Stimulated activated CD8-positive, alpha-beta memory T cell treated with anti-CD3 and anti-CD28 coated beads, Interleukin-4, amount 100 ng/mL, for 4 hours (primary cell): ENCODE measurements around the gene CRYGS.
"Not testable (repeated sequence)": the region's sequence is repeated elsewhere in the genome, so short reads cannot be mapped to it uniquely, and the experiment has no call there.

Experiments
- DNase-seq, 2 donors: peaks; one replicate each; pipeline ENCODE4 v3.0.0-alpha.2; 2020; ENCODE audit warnings: low read depth in 2 of 2, low spot score in 1 of 2

The CRYGS gene

DNA sequence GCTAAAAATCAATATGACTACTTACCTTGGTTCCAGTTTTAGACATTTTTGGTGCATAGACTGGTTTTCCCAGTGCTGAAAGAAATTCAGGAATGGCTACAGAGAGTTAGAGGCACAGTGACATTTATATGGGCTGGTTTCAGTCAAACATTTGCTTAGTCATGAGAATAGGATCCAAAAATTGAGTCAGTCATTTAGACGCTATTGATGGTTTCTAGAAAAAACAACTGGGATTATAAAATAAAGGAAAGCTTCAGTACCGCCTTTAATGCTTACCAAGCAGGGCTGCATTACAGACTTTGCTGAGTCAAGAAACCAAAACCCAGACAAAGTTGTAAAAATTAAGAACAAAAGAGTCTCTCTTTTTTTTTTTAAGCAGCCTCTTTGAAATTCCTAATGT lies at the start of gene CRYGS:
TSS of gene CRYGS (minus strand) at position 100 of the 400 bp plus-strand sequence. CDS start at position 46, 54 bp downstream.
- no peak for DNase-seq

DNA sequence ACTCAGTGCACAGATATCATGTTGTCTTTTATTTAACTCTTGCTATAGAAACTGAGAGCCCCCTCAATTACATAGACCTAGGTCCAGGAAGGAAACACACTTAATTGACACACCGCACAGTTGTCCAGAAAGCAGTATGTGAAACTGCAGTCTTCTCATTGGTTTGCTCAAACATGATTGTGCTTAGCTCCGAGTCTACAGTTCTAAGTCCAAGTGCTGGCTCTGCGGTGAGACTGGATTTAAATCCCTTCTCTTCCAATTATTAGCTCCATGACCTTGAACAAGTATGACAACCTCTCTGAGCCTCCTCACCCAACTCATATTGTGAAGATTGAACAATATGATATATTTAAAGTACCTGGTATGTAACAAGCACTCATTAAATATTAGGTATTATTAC lies 49.7 kb upstream of the CRYGS start:
- DNase-seq: no peak

DNA sequence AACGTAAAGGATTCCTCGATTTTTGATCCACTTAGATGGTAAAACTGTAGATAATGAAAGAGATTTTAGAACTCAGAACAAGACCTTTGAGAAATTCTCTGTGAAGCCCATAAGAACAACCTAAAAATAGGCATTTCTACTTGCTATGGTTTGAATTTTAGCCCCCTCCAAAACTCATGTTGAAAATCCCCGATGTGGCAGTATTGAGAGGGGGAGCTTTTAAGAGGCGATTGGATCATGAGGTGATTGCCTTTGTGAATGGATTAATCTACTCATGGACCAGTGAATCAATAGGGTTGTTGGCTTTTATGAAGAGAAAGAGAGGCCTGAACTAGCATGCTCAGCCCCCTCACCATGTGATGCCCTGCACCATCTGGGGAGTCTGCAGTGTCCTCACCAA lies 48.5 kb upstream of the CRYGS start:
- DNase-seq: no peak

DNA sequence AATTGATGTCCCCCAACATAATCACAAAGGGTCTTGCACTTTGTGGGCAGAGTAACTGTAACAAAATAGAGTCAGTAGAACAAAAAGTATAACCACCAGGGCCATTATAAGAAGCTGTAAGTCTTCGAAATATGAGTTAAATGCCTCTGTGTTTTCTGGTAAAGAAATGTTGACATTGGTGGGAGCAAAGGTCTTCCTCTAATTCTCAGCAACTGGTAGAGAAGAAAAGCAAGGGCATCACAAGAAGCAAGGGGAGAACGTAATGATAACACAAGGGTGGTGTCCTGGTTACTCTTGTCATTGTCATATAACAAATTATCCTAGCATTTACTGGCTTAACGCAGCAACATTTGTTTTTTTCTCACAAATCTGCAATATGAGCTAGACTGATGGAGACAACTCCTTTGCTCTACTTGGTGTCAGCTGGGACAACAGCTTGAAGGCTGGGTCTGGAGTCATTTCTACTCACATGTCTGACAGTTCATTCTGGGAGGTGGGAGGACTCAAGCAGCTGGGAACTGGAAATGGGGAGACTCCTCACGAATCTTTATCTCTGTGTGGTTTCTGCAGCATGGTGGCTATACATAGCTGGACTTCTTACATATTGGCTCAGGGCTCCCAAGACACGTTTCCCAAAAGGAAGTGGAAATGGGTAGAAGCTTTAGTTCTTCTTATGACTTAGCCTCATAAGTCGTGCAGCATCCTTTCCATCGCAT lies 46.6 kb upstream of the CRYGS start:
- DNase-seq: no peak

DNA sequence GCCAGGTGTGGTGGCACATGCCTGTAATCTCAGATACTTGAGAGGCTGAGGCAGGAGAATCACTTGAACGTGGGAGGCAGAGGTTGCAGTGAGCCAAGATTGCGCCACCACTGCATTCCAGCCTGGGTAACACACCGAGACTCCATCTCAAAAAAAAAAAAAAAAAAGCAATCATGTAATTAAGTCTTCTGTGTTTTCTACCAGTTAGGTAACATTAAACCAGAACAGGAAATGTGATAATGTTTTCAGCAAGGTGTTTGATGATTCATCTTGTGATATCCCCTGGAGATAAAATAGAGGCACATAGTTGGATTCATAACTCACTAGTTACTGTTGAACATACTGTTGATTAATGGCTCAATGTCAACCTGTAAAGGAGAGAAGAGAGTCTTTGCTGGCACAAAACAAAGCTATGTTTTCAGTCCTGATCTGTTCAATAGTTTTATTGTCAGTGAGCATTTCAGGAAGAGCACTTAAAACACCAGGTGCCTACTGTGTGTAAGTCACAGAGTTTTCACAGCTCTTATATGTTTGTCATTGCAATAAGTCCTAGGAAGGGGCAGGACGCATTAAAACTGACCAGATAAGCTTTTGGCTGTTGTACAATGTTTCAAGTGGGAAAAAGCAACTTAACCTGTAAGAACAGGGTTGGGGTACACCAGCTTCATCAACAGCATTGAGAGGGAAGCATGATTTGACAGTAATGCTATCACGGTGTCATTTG lies 45.8 kb upstream of the CRYGS start:
- no peak for DNase-seq

DNA sequence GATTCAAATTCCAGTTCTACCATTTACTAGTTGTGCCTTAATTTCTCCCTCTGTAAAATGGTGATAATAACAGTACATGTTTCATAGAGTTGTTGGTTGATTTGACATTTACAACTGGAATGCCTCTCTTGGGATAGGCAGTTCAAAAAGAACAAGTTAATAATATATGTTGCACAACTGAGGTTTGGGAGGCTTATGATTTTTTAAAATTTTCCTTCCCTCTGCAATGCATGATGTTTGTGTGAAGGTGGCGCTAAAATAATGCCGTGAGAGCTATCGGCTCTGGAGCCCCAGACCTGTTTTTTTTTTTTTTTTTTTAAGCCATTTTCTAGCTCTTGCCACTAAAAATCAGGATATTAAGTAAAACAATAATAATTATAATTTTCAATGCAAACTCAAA lies 44.9 kb upstream of the CRYGS start:
- DNase-seq: no peak

DNA sequence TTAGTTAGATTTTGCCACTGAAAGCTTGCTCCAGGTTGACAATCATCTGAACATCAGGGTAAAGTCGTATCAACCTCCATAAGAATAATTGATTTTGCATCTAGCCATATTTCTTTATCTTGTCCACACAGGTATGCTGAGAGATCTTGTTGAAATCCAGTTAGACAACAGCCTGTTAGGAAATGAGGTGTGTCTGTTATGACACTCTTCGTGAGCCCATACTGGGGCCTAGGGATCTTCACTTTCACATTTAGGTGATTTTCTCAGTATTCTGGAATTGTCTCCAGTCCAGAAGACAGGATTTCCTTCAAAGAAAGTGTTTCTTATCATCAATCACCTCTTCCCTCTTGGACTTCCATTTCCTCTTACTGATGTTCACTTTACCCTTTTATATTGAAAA lies 44.5 kb upstream of the CRYGS start:
- no peak for DNase-seq

DNA sequence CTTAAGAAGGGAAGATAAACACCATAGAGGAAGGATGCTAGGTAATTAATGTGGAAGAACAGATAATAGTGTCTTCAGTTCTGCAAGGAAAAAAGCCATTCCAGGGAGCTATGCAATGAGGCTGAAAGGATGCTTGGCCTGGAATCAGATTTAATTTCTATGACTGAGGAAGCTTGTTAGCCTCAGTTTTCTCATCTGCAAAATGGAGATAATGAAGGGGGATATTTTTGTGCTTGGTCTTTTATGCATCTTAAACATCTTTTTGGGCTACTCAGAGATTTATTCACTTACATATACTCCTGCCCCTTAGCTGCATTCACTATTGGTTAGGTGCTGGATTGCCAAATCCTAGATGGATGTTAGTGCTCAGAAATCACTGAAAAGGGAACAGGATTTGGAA lies 43.0 kb upstream of the CRYGS start:
- DNase-seq: no peak

DNA sequence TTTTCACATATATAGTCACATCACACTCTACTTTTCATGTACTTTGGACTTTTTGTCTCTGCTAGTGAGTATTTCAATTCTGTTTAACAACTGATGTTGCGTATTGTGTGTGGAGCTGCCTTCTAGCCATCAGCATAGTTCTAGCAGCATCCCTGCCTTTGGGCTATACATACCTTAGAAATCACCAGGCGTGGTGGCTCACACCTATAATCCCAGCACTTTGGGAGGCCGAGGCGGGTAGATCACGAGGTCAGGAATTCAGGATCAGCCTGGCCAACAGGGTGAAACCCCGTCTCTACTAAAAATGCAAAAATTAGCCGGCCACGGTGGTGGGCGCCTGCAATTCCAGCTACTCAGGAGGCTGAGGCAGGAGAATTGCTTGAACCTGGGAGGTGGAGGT lies 42.1 kb upstream of the CRYGS start:
- not testable (repeated sequence) for DNase-seq

DNA sequence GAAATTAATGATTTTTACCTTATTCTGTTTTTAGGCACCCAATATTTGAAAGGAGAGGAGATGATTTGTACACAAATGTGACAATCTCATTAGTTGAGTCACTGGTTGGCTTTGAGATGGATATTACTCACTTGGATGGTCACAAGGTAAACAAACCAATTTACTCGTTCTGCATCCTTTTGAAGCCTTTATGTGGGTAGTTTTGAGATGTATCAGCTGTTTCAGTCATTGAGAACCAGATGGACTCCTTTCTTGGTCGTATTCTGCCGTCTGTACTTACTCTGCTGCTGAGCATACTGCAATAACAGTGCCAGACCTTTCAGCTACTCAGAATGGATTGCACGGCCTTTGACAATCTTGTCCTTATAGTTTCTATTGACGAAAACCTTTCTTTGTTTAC lies 39.7 kb upstream of the CRYGS start:
- no peak for DNase-seq

DNA sequence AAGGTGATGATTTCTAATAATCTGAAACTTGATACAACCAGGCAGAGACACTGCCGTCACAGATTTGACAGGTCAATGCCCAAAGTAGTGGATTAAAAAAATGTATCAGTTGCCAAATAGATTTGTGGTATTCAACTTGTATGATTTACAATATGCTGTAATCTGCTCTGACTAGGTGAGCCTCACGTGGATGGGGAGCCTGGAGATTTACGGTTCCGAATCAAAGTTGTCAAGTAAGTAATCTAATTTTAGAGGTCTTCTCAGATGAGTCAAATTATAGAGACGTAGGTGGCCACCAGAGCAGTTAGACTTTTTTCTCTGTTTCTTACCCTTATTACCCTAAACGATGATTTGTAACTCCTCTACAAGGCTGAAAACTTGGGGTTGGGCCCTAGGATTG lies 38.4 kb upstream of the CRYGS start:
- no peak for DNase-seq

DNA sequence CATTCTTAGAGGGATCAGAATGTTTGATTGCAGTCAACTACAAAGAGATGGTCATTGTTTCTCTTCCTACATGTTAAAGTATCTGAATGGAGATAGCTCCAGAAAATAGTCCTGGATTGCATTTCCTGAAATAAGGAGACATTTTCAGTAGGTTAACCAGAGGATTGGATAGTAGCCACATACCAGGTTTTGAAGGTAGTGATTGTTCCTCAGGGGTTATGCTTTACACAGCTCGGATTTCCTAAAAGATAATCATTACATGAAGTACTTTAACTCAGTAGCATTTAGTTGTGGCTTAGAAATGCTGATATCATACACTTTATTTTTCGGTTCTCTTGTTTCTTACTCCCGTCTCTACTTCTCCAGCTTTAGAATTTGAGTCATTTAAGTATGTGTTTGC lies 36.6 kb upstream of the CRYGS start:
- no peak for DNase-seq

DNA sequence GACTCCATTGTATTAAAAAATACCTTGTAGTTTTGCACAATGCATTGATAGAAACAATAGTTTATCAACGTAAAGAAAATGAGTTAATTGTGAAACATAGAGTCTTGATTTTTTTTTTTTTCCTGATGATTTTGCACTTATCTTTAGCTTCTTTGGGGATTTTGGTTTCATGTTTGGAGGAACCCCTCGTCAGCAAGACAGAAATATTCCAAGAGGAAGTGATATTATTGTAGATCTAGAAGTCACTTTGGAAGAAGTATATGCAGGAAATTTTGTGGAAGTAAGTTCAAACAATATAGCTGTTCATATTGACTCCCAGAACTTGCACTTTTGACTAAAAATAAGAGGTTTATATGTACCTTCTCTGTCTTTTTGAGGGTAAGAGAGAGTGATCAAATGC lies 33.3 kb upstream of the CRYGS start:
- DNase-seq: no peak

DNA sequence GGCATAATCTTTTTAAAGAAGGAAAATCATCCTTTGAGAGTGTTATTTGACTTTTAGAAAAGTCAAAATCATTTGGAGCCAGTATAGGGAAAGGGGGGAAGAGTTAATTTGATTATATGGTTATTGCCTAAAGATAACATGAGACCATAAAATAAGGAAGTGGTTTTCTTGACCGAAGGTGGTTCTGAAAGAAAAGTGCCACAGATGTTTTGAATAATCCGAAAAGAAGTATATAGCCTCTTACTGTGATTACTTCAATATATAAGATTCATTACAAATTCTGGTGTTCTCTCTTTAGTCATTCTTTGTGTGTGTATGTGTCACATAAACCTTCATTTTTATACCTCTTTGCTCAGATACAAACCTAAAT lies 27.4 kb upstream of the CRYGS start:
- DNase-seq: no peak

DNA sequence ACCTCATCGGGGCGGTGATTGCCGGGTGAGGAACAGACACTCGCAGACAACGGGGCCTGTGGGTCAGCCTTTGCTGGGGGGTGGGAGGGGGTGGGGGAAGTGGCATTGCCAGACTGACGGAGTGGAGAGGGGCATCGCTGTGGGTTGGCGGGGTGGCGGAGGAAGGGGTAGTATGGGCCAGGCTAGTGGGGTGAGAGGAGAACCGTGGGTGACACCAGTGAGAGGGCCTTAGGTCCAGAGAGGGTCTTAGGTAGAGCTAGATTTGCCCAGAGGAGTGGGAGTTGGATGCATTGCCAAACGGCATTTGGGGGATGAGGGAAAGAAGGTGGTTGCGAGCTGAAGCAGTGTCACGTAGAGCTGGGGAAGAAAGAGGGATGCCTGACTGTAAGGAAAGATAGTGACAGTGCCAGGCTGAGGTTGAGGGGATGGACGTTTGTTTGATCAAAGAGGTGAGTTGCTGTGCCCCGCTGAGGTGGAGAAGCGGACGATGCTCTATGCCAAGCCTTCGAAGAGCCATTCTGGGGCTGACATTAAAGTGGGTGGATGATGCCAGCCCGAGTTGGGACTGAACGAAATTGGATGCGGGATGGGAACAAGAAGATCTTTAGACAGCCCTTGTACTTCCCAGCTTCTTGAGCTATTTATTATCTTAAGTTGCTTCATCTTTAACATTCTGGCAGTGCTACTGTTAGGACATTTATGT lies 26.9 kb upstream of the CRYGS start:
- DNase-seq: no peak

DNA sequence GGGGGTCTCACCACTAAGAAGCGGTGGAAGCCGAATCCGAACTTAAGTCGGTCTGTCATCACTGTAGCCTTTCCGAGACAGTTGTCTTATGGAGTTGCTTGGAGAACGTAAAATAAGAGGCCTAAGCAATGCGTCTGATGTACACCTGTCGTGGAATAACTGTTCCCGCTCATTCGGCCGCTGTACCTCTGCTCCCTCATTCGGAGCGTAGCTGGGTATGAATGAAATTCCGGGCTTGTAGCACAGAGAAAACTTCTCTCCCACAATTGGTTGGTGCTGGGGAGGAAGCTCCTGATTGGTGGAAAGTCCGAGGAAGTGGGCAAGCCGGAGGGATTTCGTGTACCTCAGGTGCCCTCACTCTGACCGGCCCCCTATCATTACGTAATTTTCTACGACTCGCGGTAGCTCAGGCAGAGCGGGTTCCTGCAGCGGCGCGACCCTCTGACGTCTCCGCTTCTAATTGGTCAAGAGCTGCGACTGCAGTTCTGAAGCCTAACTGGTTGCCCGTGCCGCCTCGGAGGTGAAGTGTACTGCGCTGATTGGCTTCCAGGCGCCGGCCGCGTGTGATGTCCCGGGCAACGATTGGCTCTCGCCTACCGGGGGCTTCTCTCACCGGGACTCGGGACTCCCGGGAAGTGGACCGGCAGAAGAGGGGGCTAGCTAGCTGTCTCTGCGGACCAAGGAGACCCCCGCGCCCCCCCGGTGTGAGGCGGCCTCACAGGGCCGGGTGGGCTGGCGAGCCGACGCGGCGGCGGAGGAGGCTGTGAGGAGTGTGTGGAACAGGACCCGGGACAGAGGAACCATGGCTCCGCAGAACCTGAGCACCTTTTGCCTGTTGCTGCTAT lies 26.1 kb upstream of the CRYGS start, which contains the start of gene DNAJB11:
TSS of gene DNAJB11 (plus strand) at position 625 of the 845 bp plus-strand sequence. CDS start at position 803, 178 bp downstream.
- peak; percentile 94 to 99 for DNase-seq

DNA sequence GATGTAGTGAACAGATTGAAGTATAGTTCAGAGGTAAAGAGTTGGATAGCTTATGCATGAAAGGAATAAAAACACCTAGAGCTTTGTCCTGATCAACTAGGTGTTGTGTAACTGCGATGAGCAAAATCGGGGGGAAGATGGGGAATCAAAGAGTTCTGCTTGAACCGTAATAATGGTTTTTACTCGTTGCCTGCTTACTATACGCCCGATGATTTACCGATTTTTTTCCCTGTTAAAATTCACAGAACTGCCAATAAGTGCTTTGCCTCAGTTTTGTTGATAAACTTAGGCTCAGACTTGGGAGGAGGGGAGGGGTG lies 25.6 kb upstream of the CRYGS start:
- no peak for DNase-seq

DNA sequence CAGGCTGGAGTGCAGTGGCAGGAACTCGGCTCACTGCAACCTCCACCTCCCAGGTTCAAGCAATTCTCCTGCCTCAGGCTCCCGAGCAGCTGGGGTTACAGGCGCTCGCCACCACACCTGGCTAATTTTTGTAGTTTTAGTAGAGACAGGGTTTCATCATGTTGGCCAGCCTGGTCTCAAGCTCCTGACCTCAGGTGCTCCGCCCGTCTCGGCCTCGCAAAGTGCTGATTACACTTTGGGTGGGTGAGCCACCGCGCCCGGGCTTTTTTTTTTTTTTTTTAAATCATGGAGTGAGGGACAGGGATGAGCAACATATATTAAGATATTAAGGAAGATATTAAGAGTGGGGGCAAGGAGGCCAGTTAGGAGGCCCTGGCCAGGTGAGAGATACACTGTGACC lies 25.2 kb upstream of the CRYGS start:
- not testable (repeated sequence) for DNase-seq

DNA sequence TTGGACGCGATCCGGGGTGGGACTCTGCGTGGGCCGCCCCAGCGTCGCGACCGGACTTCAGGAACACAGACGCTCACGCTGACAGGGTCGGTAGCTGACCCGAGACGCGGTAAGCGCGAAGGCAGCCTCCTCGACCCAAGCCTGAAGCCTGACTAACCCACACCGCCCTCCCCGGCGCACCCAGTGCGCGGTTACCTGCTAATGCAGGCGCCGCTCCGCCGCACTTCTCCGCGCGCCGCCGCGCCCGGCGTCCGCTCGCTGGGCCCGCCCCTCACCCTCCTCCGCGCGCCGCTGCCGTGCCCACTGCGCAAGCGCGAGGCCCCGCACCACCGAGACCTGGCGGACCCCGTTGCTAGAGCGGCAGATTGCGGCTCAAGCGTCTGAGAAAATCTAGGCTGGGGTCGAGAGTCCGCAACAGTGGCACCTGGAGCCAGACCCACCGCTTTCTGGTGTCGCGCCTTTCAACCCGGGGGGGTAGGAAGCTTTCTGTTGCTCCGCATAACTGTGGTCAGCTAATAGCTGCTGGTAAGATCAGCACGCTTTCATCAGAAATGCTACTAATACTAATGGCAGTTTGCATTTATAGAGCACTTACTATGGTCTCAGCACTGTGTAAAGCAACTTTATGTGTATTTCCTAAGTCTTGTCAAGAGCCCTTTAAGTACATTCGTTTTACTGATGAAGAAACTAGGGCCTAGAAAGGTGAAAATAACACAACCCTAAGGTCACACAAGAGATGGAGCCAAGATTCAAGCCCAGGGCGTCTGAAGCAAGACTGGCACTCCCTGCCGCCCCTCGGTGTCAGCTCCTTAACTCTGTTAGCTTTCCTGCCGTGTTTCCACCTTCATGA lies 23.1 kb upstream of the CRYGS start, which contains the start of gene TBCCD1:
TSS of gene TBCCD1 (minus strand) at position 268 of the 850 bp plus-strand sequence. CDS start 3,010 bp downstream, outside the sequence.
- DNase-seq: peak; percentile 81 to 93

DNA sequence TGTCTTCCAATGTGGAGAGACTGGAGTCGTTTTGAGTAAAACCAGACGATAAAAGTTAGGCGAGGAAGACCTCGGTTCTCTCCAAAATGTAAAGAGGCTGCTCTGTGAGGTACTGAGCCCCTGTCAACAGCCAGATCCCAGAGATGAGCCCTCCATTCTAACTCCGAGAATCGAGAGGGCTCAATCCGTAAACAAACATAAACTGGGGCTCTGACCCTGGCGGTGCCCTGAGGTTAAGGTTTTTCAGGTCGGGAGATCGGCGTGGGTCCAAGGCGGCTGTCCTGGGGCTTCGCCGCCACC lies 22.5 kb upstream of the CRYGS start:
- DNase-seq: no peak

DNA sequence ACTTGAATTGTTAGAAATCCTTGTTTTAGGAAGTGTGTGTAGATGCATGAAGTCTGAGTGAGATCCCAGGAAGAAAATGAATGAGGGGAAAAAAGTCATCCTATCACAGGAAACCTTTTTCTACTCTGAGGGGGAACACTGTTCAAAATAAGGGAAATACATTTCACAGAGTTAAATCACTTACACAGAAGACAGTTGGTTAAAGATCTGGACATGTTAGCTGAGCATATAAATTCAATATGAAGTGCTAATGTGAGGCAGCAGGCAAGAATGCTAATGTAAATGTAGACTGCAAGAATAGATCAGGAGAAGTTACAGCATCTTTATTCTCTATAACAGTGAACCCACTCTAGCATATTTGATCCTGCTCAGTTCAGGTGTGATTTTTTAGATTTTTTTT lies 20.4 kb upstream of the CRYGS start:
- DNase-seq: no peak
